ENCODE measurements around the gene AP4M1. TPM values are rescaled to one million over a fixed set of nuclear protein-coding genes. Genes with fewer than 3 reads are reported as not detected.
A peak's percentile ranks its signal among the peaks of the same experiment; 100 is the strongest.

Gene AP4M1
- total RNA-seq, 1 experiment from 2014 or later: 53.1 TPM

DNA sequence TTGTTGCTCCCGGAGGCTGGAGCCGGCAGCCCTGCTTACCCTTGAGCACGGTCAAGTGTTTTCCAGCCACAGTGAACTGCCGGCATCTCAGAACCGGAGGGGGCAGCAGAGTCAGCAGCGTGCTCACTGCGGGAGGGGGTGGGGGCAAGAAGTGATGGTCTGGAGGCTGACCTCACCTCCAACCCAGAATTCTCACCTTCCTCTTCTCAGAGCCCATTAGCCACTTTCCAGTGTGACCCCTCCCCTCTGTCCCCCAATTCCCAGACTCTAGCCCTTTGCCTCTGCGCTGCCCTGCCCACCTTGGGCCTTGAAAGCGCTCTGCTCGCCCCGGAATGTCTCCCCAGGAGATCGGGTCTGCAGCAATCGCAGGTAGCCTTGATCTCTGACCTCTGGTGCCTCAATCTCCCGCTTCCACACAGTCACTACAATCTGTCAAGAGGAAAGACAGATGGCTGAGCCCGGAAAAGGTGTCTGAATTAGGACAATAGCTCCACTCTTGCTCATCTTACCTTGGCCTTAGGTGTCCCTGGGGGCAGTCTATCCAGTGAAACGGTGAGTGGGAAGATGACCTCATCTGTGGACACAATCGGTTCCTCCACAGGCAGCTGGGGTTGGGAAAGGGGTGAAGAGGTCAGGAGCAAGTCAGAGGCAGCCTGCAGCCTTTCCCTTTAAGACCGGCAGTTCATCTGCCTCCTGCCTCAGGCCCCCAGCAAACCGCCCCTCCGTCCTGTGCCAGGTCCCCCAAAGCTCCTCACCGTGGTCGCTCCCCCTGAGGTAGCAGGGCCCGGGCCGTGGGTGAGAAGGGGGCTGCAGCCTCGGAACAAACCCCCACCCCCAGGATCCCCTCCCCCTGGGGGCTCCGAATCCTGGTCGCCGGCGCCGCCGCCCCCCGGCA, 56.1 kb downstream of the AP4M1 start:
- peak; percentile 77 for DNase-seq (ENCODE audit: low read depth)

Other genes with a start within 250 kb of the AP4M1 start
- not detected in 2 replicates for gene OR2AE1, start 224.6 kb upstream of the AP4M1 start, total RNA-seq (2014; rRNA removed)
- 29.7 and 32.5 TPM in 2 replicates for gene TRIM4, start 182.1 kb upstream of the AP4M1 start, total RNA-seq (2014; rRNA removed)
- not detected in 2 replicates for gene GJC3, start 172.0 kb upstream of the AP4M1 start, total RNA-seq (2014; rRNA removed)
- not detected in 2 replicates for gene AZGP1, start 125.6 kb upstream of the AP4M1 start, total RNA-seq (2014; rRNA removed)
- gene ZKSCAN1, start 86.0 kb upstream of the AP4M1 start, total RNA-seq (2014; rRNA removed): 19.0 and 21.2 TPM in 2 replicates
- 11.8 and 12.6 TPM in 2 replicates for gene ZSCAN21, start 51.9 kb upstream of the AP4M1 start, total RNA-seq (2014; rRNA removed)
- gene ZNF3, start 19.9 kb upstream of the AP4M1 start, total RNA-seq (2014; rRNA removed): 31.0 and 32.9 TPM in 2 replicates
- gene COPS6, start 12.7 kb upstream of the AP4M1 start, total RNA-seq (2014; rRNA removed): 96.6 and 100 TPM in 2 replicates
- 283 and 290 TPM in 2 replicates for gene MCM7, start 246 bp upstream of the AP4M1 start, total RNA-seq (2014; rRNA removed)
- 98.4 and 106 TPM in 2 replicates for gene TAF6, start 17.7 kb downstream of the AP4M1 start, total RNA-seq (2014; rRNA removed)
- gene CNPY4, start 18.0 kb downstream of the AP4M1 start, total RNA-seq (2014; rRNA removed): 23.2 and 28.0 TPM in 2 replicates
- gene MBLAC1, start 25.3 kb downstream of the AP4M1 start, total RNA-seq (2014; rRNA removed): 1.9 and 5.9 TPM in 2 replicates
- gene LAMTOR4, start 47.3 kb downstream of the AP4M1 start, total RNA-seq (2014; rRNA removed): 165 and 202 TPM in 2 replicates
- 18.8 and 21.8 TPM in 2 replicates for gene TRAPPC14, start 57.1 kb downstream of the AP4M1 start, total RNA-seq (2014; rRNA removed)
- 6.7 and 9.8 TPM in 2 replicates for gene GAL3ST4, start 67.0 kb downstream of the AP4M1 start, total RNA-seq (2014; rRNA removed)
- gene GPC2, start 75.7 kb downstream of the AP4M1 start, total RNA-seq (2014; rRNA removed): 9.6 and 9.9 TPM in 2 replicates
- gene STAG3, start 76.3 kb downstream of the AP4M1 start, total RNA-seq (2014; rRNA removed): 0.23 and 0.96 TPM in 2 replicates
- not detected in 2 replicates for gene PVRIG, start 118.3 kb downstream of the AP4M1 start, total RNA-seq (2014; rRNA removed)
- not detected in 2 replicates for gene SPDYE3, start 206.1 kb downstream of the AP4M1 start, total RNA-seq (2014; rRNA removed)